AG04449 (cell line): Measurements from ENCODE around the gene LSM3.

Experiments
- CTCF ChIA-PET: fragments of 350-600 bp; formaldehyde crosslinking; extraction: SDS; loops from one replicate; lab custom pipeline; 2021; ENCODE audit warnings: antibody characterized with exemption; lab: Yijun Ruan, JAX
- POLR2A ChIA-PET: fragments of 400-600, 350-600 bp; formaldehyde crosslinking; extraction: SDS; loops from one replicate; lab custom pipeline; 2020; ENCODE audit warnings: antibody characterized with exemption, inconsistent platforms; lab: Yijun Ruan, JAX
- DNase-seq: peaks from one replicate; pipeline ENCODE4 v3.0.0-alpha.2; 2010; ENCODE audit warnings: low read depth, low spot score
- H3K4me3 ChIP-seq: 2 replicates; pipeline ENCODE4 v1.5.1; 2011; ENCODE audit warnings: low read depth, mild to moderate bottlenecking, control low read depth, low read length
- CTCF ChIP-seq: IDR thresholded peaks from one replicate; pipeline ENCODE4 v1.5.1; 2011; ENCODE audit warnings: mild to moderate bottlenecking, moderate library complexity, low read length, control low read depth, inconsistent platforms; ENCODE audit not compliant: insufficient read depth; ENCODE audit errors: missing control alignments

LSM3 gene

GRCh38 chr3:14137445-14137844 lies 41.2 kb upstream of the LSM3 start:
- no peak for TF ChIP-seq CTCF
- POLR2A ChIA-PET, result interaction anchor here (1.4 to 2.6 kb wide), 2 partner anchors 12 to 13 kb away, joined by 7 to 10 read pairs; partner anchors contain the start of genes CHCHD4 and TMEM43
- CTCF ChIA-PET, result no interaction called here
- no peak for DNase-seq
- H3K4me3 ChIP-seq, result no peak overlapping the region

GRCh38 chr3:14138109-14138877 lies 40.3 kb upstream of the LSM3 start:
- ChIA-PET POLR2A (interaction anchor here (1.4 to 2.6 kb wide), 2 partner anchors 12 to 14 kb away, joined by 7 to 10 read pairs; partner anchors contain the start of genes CHCHD4 and TMEM43), CTCF (interaction anchor here (0.9 to 1.4 kb wide), 2 partner anchors 32 to 65 kb away, joined by 3 to 4 read pairs; no protein-coding TSS in a partner anchor)
- TF ChIP-seq CTCF, result no peak
- H3K4me3 ChIP-seq, result no peak overlapping the region
- no peak for DNase-seq

GRCh38 chr3:14138878-14139655 lies 39.5 kb upstream of the LSM3 start:
- POLR2A ChIA-PET, result interaction anchor here (2.6 kb wide), 1 partner anchor 13 kb away, joined by 10 read pairs; no protein-coding TSS in a partner anchor
- H3K4me3 ChIP-seq, result no peak overlapping the region
- DNase-seq, result no peak
- TF ChIP-seq CTCF, result no peak
- CTCF ChIA-PET, result interaction anchor here (0.9 to 1.4 kb wide), 3 partner anchors 14 to 64 kb away, joined by 3 to 4 read pairs (median 4); partner anchors contain the start of genes CHCHD4 and TMEM43

DNA sequence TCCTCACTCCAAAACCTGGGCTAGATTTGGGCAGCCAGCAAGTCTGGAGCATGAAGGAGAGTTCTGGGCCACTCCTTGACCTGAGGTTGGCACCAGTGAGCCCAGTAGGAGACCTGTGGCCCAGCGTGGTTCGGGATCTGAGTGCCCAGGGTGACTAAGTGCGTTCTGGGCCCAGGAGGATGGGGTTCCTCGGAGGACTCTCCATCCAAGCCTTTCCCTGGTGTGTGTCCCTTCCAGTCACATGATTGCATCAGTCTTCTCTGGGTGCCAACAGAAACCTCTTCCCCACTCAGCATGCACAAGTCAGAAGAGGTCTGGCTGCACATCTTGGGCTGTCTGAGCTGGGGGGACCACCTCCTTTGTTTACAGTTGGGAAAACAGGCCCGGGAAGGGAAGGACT lies 38.8 kb upstream of the LSM3 start:
- TF ChIP-seq CTCF, result no peak
- POLR2A ChIA-PET, result interaction anchor here (0.7 to 2.6 kb wide), 2 partner anchors 14 to 15 kb away, joined by 3 to 10 read pairs; partner anchors contain the start of genes CHCHD4 and TMEM43
- DNase-seq, result no peak
- no peak overlapping the region for H3K4me3 ChIP-seq
- CTCF ChIA-PET, result interaction anchor here (1.1 kb wide), 1 partner anchor 15 kb away, joined by 4 read pairs; the partner anchor contains the start of genes CHCHD4 and TMEM43

GRCh38 chr3:14140668-14141067 lies 37.9 kb upstream of the LSM3 start:
- no peak for TF ChIP-seq CTCF
- no peak for DNase-seq
- CTCF ChIA-PET, result no interaction called here
- H3K4me3 ChIP-seq, result no peak overlapping the region
- POLR2A ChIA-PET, result interaction anchor here (1.2 kb wide), 1 partner anchor 15 kb away, joined by 11 read pairs; the partner anchor contains the start of genes CHCHD4 and TMEM43
